COR-L47 (cell line): ENCODE results near the gene SGIP1.
A peak's percentile ranks its signal among the peaks of the same experiment; 100 is the strongest.
"Not testable (repeated sequence)": the region's sequence is repeated elsewhere in the genome, so short reads cannot be mapped to it uniquely, and the experiment has no call there.

Source experiments
- DNase-seq: peaks from one replicate; lab custom pipeline; 2025; lab: John Stamatoyannopoulos, UW

Gene SGIP1

GRCh38 chr1:66731170-66731865, 197.4 kb downstream of the SGIP1 start:
- no peak for DNase-seq

DNA sequence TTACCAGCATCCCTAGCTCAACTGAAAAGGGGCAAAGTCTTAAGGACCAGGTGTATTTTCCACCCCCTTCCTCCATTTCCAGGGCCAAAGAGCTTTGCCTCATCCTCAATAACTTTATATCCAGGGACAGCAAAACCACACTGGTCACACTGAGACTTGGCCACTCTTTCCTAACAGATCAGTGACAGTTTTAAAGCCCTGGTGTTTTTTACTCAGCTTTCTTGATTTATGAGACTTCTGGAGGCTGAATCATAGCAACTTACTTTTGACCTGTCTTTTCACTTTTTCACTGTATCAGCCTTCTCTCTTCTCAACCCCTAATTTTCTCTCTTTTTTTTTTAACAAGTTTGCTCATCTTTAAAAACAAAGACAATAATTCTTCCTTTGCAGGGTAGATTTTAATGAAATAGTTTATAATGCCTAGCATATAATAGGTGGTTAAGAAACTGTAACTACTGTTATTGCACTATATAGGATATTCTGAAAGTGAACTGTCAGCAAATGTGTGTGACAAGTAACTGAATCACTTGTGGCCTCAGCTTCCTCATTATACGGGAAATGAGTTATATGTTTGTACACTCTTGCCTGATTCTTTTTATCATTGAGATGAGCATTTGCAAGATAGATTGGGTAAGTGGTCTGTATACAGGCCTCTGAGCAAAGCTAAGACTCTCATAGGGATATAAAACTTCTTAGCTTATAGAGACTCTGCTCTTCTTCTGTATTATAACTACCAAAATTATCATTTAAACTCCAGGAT, 198.6 kb downstream of the SGIP1 start:
- DNase-seq: no peak

GRCh38 chr1:66733348-66734017, 199.5 kb downstream of the SGIP1 start:
- DNase-seq: no peak

GRCh38 chr1:66734531-66734930, 200.6 kb downstream of the SGIP1 start:
- not testable (repeated sequence) for DNase-seq

- no peak for DNase-seq
Measured at GRCh38 chr1:66737836-66738235, 203.9 kb downstream of the SGIP1 start.

DNA sequence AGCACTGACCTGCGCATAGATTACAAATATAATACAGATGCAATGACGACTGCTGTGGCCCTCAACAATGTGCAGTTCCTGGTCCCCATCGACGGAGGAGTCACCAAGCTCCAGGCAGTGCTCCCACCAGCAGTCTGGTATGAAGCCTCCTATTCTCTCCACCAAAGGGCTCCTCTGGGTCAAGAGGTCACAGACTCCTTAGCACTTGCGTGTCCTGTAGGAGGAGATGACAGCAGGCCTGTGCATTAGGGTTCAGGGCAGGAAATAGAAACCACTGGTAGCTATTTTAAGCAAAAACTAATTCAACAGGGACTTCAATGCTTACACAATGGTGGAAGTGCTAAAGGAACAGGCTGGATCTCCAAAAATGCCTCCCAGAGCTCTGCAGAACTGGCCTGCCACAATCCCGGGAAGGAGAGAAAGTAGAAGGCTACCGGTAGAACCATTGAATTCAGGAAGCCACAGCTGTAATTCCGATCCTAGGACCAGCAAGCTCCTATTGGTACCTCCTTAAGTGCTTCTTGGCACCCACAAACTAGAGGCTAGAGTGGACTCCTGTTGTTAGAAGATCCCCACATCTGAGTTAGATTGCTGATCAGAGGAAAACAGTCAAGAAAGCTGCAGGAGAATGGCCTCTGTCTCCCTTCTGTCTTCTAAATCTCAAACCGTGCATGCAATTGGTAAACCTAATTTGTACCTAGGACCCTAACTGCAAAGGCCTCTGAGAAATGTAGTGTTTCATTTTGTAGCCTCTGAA, 205.6 kb downstream of the SGIP1 start:
- DNase-seq: no peak

DNA sequence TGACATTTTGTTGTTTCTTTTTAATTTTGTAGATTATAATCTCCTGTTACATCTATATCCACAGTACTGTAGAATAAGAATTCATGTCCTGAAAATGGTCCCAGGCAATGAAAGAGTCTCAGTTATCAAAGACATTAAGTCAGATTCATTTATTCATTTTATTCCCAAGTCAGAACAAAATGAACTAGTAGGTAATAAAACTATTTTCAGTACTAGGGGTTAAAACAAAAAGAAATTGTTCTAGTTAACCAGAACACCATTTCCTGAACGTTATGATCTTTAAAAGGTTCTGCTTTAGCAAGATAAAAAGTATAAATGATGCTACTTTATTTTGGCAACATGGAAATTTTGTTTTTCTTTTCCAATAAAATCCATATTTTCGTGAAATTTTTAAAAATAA, 211.5 kb downstream of the SGIP1 start:
- no peak for DNase-seq

GRCh38 chr1:66747501-66747900, 213.5 kb downstream of the SGIP1 start:
- DNase-seq: no peak

DNA sequence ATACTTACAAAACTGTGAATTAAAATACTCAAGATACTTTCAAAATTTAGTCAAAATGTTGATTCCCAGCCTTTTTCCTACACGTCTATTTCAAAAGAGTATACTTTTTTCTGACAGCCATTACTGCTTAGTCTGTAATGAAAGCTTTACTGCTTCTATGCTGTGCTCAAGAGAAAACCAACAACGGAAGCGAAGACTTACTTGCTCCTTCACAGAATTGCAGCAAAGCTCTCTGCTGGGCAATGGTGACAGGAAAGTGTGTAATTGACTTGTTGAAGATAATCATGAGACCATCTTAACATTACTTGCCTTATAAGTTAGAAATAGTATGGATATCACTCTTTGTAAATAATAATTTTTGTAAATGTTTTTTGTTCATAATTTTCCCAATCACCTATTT, 216.6 kb downstream of the SGIP1 start:
- no peak for DNase-seq

- no peak for DNase-seq
Measured at GRCh38 chr1:66751160-66751559, 217.2 kb downstream of the SGIP1 start.

DNA sequence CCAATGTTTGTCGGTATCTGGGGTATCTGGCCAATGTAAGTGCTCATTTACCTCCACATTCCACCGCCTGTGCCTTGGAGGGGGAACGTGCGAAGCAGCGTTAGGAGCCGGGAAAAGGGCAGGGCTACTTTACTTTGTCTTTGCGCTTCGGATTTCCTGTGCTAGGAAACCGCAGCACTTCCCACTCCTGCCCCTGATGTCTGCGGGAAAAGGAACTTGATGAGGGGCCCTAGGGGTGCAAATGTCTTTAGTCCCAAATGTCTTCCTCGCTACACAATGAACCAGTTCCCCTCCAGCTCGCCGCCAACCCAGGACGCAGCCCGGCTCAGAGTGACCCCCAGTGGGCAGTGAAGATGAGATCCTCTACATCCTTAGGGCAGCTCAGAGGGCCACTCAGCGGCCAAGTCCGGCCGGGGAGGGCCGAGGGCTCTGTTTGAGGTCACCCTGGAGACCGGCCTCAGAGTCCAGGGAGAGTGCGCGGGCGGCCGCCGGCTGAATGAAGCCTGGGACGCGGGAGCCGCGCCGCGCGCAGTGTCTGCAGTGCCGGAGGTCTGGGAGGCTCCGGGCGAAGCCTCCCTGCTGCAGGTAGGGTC, 218.1 kb downstream of the SGIP1 start, which contains the start of gene DYNLT5:
DYNLT5 (plus strand) TSS at position 460 of the 593 bp plus-strand sequence. CDS start 2,200 bp downstream, outside the sequence.
- DNase-seq: no peak

GRCh38 chr1:66752671-66753371, 218.9 kb downstream of the SGIP1 start:
- no peak for DNase-seq

GRCh38 chr1:66757722-66758240, 223.8 kb downstream of the SGIP1 start:
- no peak for DNase-seq

DNA sequence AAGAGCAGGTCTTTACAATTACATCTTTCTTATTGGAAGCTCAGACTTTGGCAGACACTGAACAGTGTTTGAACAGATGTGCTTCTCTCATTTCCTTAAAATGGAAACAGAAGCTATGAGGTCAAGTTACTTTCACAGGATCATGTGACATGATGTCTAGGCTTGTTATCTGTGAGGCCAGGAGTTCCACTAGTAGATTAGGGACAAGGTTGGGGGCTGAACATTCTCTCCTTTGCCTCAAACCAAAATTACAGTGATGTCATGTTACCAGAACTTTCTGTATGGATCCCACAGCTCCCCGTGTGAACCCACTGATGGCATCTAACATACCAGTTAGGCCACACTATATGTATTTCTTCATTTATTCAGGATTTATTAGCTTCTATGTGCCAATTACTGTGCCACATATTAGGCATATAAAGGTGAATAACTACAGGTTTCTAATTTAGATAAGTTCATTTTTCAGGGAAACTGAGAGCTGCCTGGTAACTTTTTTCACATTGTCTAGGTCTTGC, 224.3 kb downstream of the SGIP1 start:
- no peak for DNase-seq

DNA sequence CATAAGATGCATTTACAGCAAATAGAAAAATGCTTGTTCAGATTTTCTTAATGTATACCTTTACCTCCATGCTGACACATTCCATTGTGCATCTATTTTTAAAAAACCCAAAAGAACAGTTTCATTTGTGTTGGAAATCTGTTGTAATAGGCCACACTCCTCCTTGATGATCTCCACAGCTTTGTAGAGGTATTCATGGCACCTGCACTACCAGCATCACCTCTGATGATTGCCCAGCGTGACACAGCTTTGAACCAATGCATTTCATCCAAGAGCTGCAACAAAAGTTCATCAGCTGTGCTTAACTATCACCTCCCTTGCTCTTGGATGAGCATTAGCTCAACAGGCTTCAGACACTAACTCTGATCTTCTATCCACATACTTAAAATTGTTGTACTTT, 226.6 kb downstream of the SGIP1 start:
- no peak for DNase-seq

GRCh38 chr1:66761221-66761620, 227.3 kb downstream of the SGIP1 start:
- no peak for DNase-seq

DNA sequence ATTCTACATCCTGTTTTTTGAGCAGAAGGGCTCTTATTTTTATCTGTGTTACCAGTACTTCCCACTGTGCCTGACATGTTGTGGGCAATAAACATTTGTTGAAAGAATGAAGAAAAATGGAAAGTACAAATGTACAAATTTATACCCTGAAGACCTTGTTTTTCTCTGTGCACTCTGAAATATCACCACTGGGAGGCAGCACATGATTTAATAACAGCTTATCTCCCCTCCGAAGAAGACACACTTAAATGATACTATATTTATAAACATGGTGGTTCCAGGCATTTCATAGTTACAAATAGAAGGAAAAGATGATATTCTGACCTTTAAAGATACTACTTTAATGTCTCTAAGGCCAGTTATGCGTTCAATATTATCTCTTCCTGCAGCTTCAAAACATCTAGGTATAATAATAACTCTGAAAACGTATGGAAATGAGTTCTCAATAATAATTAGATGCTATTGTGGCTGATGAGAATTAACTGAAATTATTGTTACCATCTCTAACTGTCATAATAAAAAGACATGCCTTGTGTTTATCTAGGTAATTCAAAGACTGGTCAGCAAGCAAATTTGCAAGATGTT, 231.1 kb downstream of the SGIP1 start:
- DNase-seq: peak; percentile 34

DNA sequence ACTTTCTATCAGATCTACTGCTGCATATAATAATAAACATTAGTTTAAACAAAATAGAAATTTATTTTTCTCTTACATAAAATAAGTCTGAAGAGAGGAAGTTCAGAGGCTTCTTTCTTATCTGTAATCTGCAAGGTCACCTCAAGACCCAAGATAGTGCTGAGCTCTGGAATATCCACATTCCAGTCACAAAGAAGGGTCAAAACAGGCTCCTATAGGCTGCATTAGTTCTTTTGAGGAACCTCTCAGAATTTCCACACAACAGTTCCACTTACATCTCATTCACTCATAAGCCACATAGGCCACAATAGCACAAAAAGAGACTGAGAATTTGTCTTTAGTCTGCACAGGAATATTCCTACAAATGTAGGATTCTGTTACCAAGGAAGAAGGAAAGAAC, 233.7 kb downstream of the SGIP1 start:
- no peak for DNase-seq

DNA sequence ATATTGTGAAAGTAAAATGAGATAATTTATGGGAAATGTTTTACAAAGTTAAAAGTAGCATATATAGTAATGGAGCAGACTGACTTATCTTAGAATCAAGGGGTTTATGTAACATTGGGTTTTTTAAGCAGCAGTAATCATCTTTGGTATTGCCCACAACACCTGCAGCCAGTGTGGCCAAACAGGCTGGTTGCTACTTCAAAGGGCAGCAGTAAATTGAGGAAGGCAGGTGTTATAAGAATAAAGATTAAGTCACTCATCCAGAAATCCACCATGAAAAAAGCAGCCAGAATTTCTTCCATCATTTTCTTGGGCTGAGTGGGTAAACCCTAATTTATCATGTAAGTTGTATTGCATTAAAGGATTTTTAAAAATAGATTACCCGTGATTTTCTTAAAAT, 235.0 kb downstream of the SGIP1 start:
- no peak for DNase-seq

DNA sequence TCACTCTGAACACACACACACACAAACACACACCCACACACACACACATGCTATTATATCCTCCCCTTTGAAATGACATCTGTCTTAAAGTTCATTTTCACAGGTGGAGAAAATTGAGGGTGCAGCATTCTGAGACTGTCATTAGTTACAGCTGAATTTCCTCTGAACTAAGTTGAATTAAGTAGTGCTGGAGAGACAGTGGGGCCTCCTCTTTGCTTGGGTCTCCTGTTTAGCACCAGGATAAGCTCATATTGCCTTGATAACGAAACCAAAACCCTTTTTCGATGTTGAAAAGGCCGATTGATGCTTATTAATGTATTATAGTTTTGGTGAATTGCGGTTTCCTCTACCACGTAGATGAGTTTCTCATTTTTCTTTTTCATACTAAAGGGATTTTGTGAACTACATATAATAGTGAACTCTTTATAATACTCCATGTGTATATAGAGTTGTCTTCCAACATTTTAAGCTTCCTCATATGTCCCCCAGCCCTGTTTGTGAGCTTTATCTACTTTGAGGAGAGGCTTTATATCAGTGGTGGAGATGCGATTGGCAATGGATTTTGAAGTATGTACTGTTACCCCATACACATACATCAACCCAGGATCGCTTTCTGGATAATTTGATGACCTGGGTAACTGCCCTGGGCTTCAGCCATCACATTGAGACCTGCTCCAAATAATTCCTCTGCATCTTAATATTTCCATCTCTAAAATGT, 235.7 kb downstream of the SGIP1 start:
- no peak for DNase-seq
